SIG-M5 (cell line): Measurements from ENCODE around the gene RNF227.

Experiments
- DNase-seq: peaks from one replicate; lab custom pipeline; 2025; lab: John Stamatoyannopoulos, UW

Gene RNF227

GRCh38 chr17:7889166-7889955 is 26.7 kb downstream of the RNF227 start:
- no peak for DNase-seq

GRCh38 chr17:7888184-7888920 is 27.7 kb downstream of the RNF227 start, which contains the start of gene CHD3:
CHD3 (plus strand) TSS chr17:7888789; CDS start chr17:7889001, 212 bp downstream.
- DNase-seq = no peak

- peak; percentile 46 for DNase-seq
Measured at GRCh38 chr17:7887482-7888183, 28.5 kb downstream of the RNF227 start.

- no peak for DNase-seq
Measured at GRCh38 chr17:7887038-7887481, 29.0 kb downstream of the RNF227 start.

- DNase-seq = no peak
Measured at GRCh38 chr17:7886227-7887037, 29.7 kb downstream of the RNF227 start.

- DNase-seq = no peak
Measured at GRCh38 chr17:7885367-7886226, 30.5 kb downstream of the RNF227 start.

- no peak for DNase-seq
Measured at GRCh38 chr17:7884581-7885366, 31.3 kb downstream of the RNF227 start.

- no peak for DNase-seq
Measured at GRCh38 chr17:7883781-7884386, 32.2 kb downstream of the RNF227 start.

GRCh38 chr17:7882629-7883028 is 33.5 kb downstream of the RNF227 start:
- DNase-seq = no peak

- no peak for DNase-seq
Measured at GRCh38 chr17:7882068-7882467, 34.0 kb downstream of the RNF227 start.

- no peak for DNase-seq
Measured at GRCh38 chr17:7881276-7882054, 34.6 kb downstream of the RNF227 start.

- no peak for DNase-seq
Measured at GRCh38 chr17:7880076-7880868, 35.8 kb downstream of the RNF227 start.

GRCh38 chr17:7878234-7878633 is 37.9 kb downstream of the RNF227 start:
- DNase-seq = no peak

- no peak for DNase-seq
Measured at GRCh38 chr17:7875804-7876370, 40.2 kb downstream of the RNF227 start.

- DNase-seq = no peak
Measured at GRCh38 chr17:7873051-7873450, 43.0 kb downstream of the RNF227 start.

- no peak for DNase-seq
Measured at GRCh38 chr17:7867881-7868329, 48.2 kb downstream of the RNF227 start.

- DNase-seq = no peak
Measured at GRCh38 chr17:7864995-7865650, 51.0 kb downstream of the RNF227 start.
